GM18519 (cell line): Measurements from ENCODE around the gene SMC5.
"Not testable (repeated sequence)": the region's sequence is repeated elsewhere in the genome, so short reads cannot be mapped to it uniquely, and the experiment has no call there.

ENCODE experiments used
- ATAC-seq: cut with Tn5 transposase; IDR thresholded peaks from one replicate; pipeline ENCODE4 v1.9.1; 2021; ENCODE audit warnings: mild to moderate bottlenecking, moderate library complexity; ENCODE audit not compliant: unreplicated experiment, low FRiP score

The SMC5 gene

GRCh38 chr9:70352802-70353201, 94.0 kb downstream of the SMC5 start:
- ATAC-seq, result no peak

GRCh38 chr9:70355801-70356200, 97.0 kb downstream of the SMC5 start:
- ATAC-seq, result no peak

- ATAC-seq, result no peak
Observed at GRCh38 chr9:70362952-70363351, 104.2 kb downstream of the SMC5 start.

- ATAC-seq, result no peak
Observed at GRCh38 chr9:70363760-70364159, 105.0 kb downstream of the SMC5 start.

- no peak for ATAC-seq
Observed at GRCh38 chr9:70367305-70367930, 108.6 kb downstream of the SMC5 start.

- no peak for ATAC-seq
Observed at GRCh38 chr9:70374962-70375618, 116.3 kb downstream of the SMC5 start.

- no peak for ATAC-seq
Observed at GRCh38 chr9:70382046-70382708, 123.4 kb downstream of the SMC5 start.

GRCh38 chr9:70382709-70383605, 124.2 kb downstream of the SMC5 start:
- ATAC-seq, result no peak

- no peak for ATAC-seq
Observed at GRCh38 chr9:70385426-70385825, 126.6 kb downstream of the SMC5 start.

- no peak for ATAC-seq
Observed at GRCh38 chr9:70387663-70388062, 128.9 kb downstream of the SMC5 start.

GRCh38 chr9:70389188-70389587, 130.4 kb downstream of the SMC5 start:
- ATAC-seq, result no peak

- no peak for ATAC-seq
Observed at GRCh38 chr9:70389621-70390266, 131.0 kb downstream of the SMC5 start.

- no peak for ATAC-seq
Observed at GRCh38 chr9:70390933-70391341, 132.2 kb downstream of the SMC5 start.

- no peak for ATAC-seq
Observed at GRCh38 chr9:70392189-70392588, 133.4 kb downstream of the SMC5 start.

GRCh38 chr9:70392850-70393249, 134.1 kb downstream of the SMC5 start:
- no peak for ATAC-seq

- no peak for ATAC-seq
Observed at GRCh38 chr9:70395652-70396051, 136.9 kb downstream of the SMC5 start.

- ATAC-seq, result peak; percentile 100
Observed at GRCh38 chr9:70398145-70398556, 139.4 kb downstream of the SMC5 start.

GRCh38 chr9:70399141-70399540, 140.4 kb downstream of the SMC5 start:
- ATAC-seq, result no peak

- ATAC-seq, result no peak
Observed at GRCh38 chr9:70400107-70400892, 141.5 kb downstream of the SMC5 start.

- ATAC-seq, result not testable (repeated sequence)
Observed at GRCh38 chr9:70401241-70401640, 142.5 kb downstream of the SMC5 start.
